Activated CD8-positive, alpha-beta memory T cell treated with anti-CD3 and anti-CD28 coated beads, Interleukin-2, amount 50 U/mL, for 1 hour (primary cell): ENCODE data around the gene GET3.
"Not testable (repeated sequence)": the region's sequence is repeated elsewhere in the genome, so short reads cannot be mapped to it uniquely, and the experiment has no call there.

Experiments
- DNase-seq: peaks from one replicate; pipeline ENCODE4 v3.0.0-alpha.2; 2020; ENCODE audit errors: extremely low read depth

Gene GET3

GRCh38 chr19:12736995-12737834 lies at the start of gene GET3:
TSS of gene GET3 (plus strand) at chr19:12737497. CDS start at chr19:12737506, 9 bp downstream.
- DNase-seq, result no peak

GRCh38 chr19:12689012-12689411 lies 48.3 kb upstream of the GET3 start:
- no peak for DNase-seq

- DNase-seq, result no peak
Observed at GRCh38 chr19:12689581-12690216, 47.6 kb upstream of the GET3 start.

GRCh38 chr19:12692960-12693359 lies 44.3 kb upstream of the GET3 start:
- DNase-seq, result no peak

- DNase-seq, result no peak
Observed at GRCh38 chr19:12694641-12695040, 42.7 kb upstream of the GET3 start.

DNA sequence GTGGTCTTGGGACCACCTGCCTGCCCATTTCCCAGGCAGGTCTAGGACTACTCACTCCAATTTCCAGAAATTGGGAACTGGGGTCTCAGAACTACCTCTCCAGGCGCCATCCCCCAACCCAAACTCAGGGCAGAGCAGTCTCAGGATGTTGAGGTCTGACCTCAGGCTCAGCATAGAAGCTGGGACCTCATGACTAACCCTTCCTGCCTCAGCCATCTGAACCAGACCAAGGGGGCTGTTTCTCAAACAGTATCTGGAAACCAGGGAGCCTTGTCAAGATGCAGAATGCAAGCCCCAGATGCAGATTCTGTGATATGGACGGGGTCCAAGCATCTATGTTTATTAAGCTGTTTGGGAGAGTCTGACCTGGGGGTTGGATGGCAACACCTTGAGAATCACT lies 42.2 kb upstream of the GET3 start:
- no peak for DNase-seq

DNA sequence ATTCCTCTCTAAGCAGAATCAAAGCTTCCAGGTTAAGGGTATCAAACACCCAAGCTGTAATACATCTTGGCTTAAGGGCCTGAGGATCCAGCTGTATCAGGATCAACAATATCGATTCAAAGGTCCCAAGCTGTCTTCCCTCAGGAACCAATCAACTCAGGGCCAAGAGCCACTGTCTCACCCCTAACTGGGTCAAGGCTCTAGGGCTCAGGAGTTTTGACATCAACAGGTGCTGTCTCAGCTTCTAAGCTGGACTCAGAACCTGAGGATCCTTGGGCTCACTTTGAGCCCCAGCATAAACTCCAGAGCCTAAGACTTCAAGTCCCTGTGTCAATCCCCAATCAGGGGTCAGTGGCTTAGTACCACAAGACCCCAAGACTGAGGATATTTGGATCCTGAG lies 41.8 kb upstream of the GET3 start:
- DNase-seq, result no peak

GRCh38 chr19:12695997-12696365 lies 41.3 kb upstream of the GET3 start:
- no peak for DNase-seq

DNA sequence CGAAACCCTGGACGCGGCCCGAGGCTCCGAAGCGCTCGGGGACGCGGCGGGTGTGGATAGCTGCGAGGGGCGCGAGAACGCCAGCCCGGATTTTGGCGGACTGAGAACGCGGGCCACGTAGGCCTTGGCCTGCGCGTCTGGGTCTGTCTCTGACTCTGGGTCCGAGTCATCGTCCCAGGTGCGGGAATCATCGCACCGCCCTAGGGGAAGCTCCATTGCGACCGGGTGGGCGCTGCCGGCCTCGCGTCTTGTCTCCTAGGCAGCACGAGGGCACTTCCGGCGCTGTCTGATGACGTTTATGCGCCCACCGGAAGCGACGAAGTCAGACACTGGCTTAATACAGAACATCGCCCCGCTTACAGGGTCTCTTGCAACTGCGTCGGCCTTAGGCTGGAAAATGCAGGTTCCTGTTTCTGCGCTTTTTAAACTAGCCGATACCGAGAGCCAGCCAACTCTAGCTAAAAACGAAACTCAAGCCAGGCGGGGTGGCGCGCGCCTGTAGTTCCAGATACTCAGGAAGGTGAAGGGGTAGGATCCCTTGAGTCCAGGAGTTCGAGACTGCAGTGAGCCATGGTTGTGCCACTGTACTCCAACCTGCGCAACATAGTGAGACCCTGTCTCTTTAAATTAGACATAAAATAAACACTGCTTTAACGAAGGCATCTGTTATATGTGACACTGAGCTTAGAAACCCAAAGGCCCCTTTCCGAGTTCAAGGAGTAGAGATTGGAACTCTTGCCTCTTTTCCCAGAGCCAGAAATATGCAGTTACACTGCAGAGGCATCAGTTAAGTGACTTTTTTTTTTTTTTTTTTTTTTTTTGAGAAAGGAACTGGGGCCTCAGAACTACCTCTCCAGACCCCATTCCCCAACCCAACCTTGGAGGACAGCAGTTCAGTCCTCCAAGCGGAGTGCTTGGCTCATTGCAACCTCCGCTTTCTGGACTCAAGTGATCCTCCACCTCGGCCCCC lies 40.6 kb upstream of the GET3 start, which contains the start of gene FBXW9:
Gene FBXW9 (minus strand): TSS at position 266 of the 970 bp plus-strand sequence. CDS start 50 bp downstream, at position 216.
- peak; percentile 86 for DNase-seq

- DNase-seq, result not testable (repeated sequence)
Observed at GRCh38 chr19:12697425-12697824, 39.9 kb upstream of the GET3 start.

GRCh38 chr19:12698138-12698537 lies 39.2 kb upstream of the GET3 start:
- no peak for DNase-seq

DNA sequence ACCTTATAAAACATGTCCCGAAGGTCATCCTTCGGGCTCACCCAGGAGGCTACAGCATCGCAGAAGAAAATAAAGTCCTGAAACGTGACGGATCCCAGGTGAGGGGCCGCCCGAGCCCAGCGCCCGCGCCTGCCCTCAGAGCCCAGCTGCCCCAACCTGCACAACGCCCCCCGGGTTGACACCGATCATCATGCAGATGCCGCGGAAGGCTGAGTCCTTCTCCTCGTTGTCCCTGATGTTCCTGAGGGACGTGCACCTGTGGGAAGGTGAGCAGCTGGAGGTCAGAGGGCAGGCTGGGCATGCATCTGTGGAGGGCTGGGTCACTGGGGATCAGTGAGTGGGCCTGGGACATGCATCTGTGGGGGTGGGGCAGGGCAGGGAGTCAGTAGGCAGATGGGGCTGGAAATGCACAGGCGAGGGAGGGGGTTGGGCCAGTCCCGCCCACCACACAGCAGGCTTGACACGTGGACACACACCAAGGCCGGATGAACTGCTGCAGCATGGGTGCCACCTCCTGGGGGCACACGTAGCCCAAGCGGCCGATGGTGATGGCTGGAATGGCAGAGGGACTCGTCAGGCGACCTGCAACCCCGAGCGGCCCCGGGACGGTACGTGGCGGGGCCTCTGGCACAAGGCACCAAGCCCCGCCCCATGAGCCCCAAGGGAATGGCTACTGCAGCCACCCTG lies 35.6 kb upstream of the GET3 start:
- DNase-seq, result no peak

DNA sequence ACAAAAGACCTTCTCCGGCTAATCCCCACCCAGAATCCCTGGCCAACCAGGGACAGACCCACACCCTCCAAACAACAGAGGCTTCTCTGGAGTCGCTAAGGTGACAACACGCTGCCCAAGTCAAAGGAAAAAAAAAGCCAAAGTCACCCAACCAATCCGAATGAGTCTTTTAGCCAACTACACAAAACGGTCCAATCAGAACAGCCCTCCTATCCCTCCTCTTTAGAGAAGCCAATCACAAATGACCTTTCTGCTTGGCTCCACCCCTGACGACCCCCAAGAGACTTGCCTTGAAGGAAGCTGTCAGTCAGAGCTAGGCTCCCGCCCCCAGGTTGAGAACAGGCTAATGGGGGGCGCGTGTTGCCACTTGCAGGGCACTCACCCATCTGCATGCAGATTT lies 34.3 kb upstream of the GET3 start:
- DNase-seq, result no peak

GRCh38 chr19:12705169-12705568 lies 32.1 kb upstream of the GET3 start:
- DNase-seq, result no peak

DNA sequence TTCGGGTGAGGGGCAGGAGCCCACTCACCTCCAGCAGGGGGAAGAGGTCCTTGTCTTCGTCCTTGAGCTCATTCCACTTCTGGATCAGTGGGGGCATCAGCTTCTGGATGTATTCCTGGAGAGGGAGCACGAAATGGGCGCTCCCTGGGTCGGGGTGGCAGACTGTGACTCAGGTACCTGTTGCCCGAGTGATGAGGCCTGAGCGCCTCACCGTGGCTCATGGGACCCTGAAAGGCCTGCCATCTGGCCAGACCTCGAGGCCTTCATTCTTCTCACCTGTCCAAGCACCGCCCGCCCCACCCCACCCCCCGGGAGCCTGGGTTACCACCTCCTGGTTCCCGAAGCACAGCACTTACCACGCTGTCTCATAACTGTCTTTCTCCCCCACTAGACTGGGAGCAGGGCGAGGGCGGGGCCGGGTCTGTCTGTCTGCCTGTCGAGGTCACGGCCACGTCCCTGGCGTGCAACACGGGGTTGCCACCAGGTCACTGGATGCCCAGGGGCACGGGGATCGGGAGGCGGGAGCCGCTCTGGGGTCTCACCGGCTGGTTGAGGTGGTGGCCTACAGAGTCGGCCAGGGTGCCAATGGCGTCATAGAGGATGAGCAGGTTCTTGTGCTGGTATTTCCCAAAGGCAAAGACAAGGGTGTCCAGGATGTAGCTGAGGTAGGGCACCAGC lies 31.5 kb upstream of the GET3 start:
- DNase-seq, result no peak

DNA sequence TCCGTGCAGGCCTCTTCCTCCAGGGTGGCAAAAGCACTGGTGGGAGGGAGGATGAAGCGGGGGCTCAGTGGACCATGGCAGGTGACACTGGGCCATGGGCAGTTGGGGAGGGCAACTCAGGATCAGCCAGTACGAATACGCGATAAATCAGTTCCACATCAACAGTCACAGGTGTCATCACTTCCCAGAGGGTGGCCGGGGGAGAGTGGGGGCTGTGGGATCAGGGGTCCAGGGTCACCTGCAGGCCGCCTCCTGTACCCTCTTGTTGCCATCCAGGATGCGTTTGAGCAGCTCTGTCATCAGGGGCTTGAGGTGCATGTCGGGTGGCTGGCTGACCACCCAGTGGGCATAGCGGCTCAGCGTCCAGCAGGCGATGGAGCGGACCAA lies 31.0 kb upstream of the GET3 start:
- no peak for DNase-seq

- no peak for DNase-seq
Observed at GRCh38 chr19:12708641-12709040, 28.7 kb upstream of the GET3 start.

DNA sequence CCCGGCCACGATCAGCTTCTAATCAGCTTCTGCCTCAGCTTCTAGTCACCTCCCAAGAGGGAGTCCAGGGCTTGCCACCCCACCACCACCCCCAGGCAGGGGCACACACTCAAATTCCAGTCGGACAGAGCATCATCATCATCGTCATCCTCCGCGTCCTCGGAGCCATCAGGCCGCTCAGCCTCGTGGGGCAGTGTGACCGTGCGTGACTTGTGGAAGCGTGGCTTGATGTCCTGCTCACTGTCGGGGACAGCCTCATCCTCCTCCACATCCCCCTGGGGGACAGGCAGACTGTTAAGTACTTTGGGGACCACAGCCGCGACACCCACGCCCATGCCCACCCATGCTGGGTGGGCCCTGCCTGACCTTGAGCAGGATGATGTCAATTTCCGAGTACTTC lies 26.1 kb upstream of the GET3 start:
- DNase-seq, result no peak

DNA sequence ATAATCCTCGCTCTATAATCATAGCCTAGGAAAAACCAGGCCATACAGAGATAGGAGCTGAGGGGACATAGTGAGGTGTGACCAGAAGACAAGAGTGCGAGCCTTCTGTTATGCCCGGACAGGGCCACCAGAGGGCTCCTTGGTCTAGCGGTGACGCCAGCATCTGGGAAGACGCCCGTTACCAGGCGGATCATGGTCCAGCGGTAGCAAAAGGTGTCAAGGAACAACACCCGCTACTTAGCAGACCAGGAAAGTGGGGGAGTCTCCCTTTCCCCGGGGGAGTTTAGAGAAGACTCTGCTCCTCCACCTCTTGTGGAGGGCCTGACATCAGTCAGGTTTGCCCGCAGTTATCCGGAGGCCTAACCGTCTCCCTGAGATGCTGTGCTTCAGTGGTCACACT lies 25.2 kb upstream of the GET3 start:
- not testable (repeated sequence) for DNase-seq

- DNase-seq, result not testable (repeated sequence)
Observed at GRCh38 chr19:12713304-12713703, 24.0 kb upstream of the GET3 start.

- DNase-seq, result no peak
Observed at GRCh38 chr19:12715102-12715501, 22.2 kb upstream of the GET3 start.
